MCF 10A (cell line): ENCODE data around the gene ADAP1. TPM values are rescaled to one million over a fixed set of nuclear protein-coding genes. Genes with fewer than 3 reads are reported as not detected.

ENCODE experiments used
- BruUV-seq: library from RNA; stranded (reverse); fragments of 400-500 nt; replicated peaks from 2 replicates; lab custom pipeline; 2021; lab: Mats Ljungman, UMichigan
- CTCF ChIA-PET: fragments of 300-600 bp; sonication (Branson Sonifier 250); formaldehyde crosslinking; extraction: SDS; loops from one replicate; lab custom pipeline; 2021; ENCODE audit warnings: antibody characterized with exemption, inconsistent platforms; lab: Yijun Ruan, JAX
- POLR2A ChIA-PET: fragments of 300-600, 350-650 bp; sonication (Branson Sonifier 250); formaldehyde crosslinking; extraction: SDS; loops from one replicate; lab custom pipeline; 2020; ENCODE audit warnings: antibody characterized with exemption, inconsistent platforms; lab: Yijun Ruan, JAX
- DNase-seq: peaks from one replicate; pipeline ENCODE4 v3.0.0-alpha.2; 2018; ENCODE audit not compliant: unreplicated experiment
- H3K27ac Mint-ChIP-seq: one replicate; pipeline ENCODE4 v1.8.0; 2022; ENCODE audit warnings: mild to moderate bottlenecking, low read depth, mixed read lengths; ENCODE audit not compliant: unreplicated experiment
- H3K27me3 Mint-ChIP-seq: one replicate; pipeline ENCODE4 v1.8.0; 2022; ENCODE audit warnings: mixed read lengths; ENCODE audit not compliant: insufficient read depth, unreplicated experiment
- H3K36me3 Mint-ChIP-seq: one replicate; pipeline ENCODE4 v1.8.0; 2022; ENCODE audit warnings: mild to moderate bottlenecking, moderate library complexity, mixed read lengths; ENCODE audit not compliant: insufficient read depth, unreplicated experiment
- H3K4me1 Mint-ChIP-seq: one replicate; pipeline ENCODE4 v1.8.0; 2022; ENCODE audit warnings: mixed read lengths; ENCODE audit not compliant: insufficient read depth, unreplicated experiment
- H3K4me3 Mint-ChIP-seq: one replicate; pipeline ENCODE4 v1.8.0; 2022; ENCODE audit warnings: mild to moderate bottlenecking, moderate library complexity, mixed read lengths; ENCODE audit not compliant: unreplicated experiment
- H3K9me3 Mint-ChIP-seq: one replicate; pipeline ENCODE4 v1.8.0; 2022; ENCODE audit warnings: mixed read lengths; ENCODE audit not compliant: unreplicated experiment
- CTCF ChIP-seq: fragments of 200-600 bp; IDR thresholded peaks from one replicate; pipeline ENCODE4 v1.8.0; 2022; ENCODE audit warnings: antibody characterized with exemption, mild to moderate bottlenecking; ENCODE audit not compliant: unreplicated experiment
- intact Hi-C: fragments of 100-400 bp; cut with micrococcal nuclease; formaldehyde crosslinking; loops from 2 replicates; pipeline ENCODE4 v1.14.1; 2022
- total RNA-seq: library from RNA; stranded (reverse); gene quantifications from 2 replicates; pipeline ENCODE4 v1.2.3, GENCODE V29; 2022

Gene ADAP1
- total RNA-seq, 1 experiment from 2014 or later = 7.0 TPM

GRCh38 chr7:888081-889024 is 66.1 kb downstream of the ADAP1 start:
- CTCF ChIA-PET = no interaction called here
- H3K4me3 Mint-ChIP-seq = no peak overlapping the region
- H3K36me3 Mint-ChIP-seq = peaks cover 49% of the 10 kb centered on the region
- no peaks in the 10 kb centered on the region for H3K9me3 Mint-ChIP-seq
- POLR2A ChIA-PET = no interaction called here
- intact Hi-C loops = no loop called here
- H3K27me3 Mint-ChIP-seq = no peaks in the 10 kb centered on the region
- no peak for TF ChIP-seq CTCF
- no TSS peak for BruUV-seq
- DNase-seq = no peak
- no peak overlapping the region for H3K27ac Mint-ChIP-seq
- H3K4me1 Mint-ChIP-seq = peaks cover 6% of the 10 kb centered on the region

GRCh38 chr7:887488-887820 is 67.0 kb downstream of the ADAP1 start:
- intact Hi-C loops = no loop called here
- H3K27me3 Mint-ChIP-seq = no peaks in the 10 kb centered on the region
- no peak overlapping the region for H3K27ac Mint-ChIP-seq
- peaks cover 3% of the 10 kb centered on the region for H3K4me1 Mint-ChIP-seq
- POLR2A ChIA-PET = no interaction called here
- TF ChIP-seq CTCF = no peak
- H3K4me3 Mint-ChIP-seq = no peak overlapping the region
- CTCF ChIA-PET = interaction anchor here (0.9 kb wide), 1 partner anchor 135 kb away, joined by 3 read pairs; no protein-coding TSS in a partner anchor
- H3K36me3 Mint-ChIP-seq = peaks cover 46% of the 10 kb centered on the region
- DNase-seq = no peak
- no peaks in the 10 kb centered on the region for H3K9me3 Mint-ChIP-seq
- no TSS peak for BruUV-seq

- no peak for DNase-seq
- ChIA-PET CTCF (interaction anchor here (0.9 kb wide), 1 partner anchor 136 kb away, joined by 3 read pairs; no protein-coding TSS in a partner anchor), POLR2A (no interaction called here)
- Mint-ChIP-seq H3K9me3 (no peaks in the 10 kb centered on the region), H3K27ac (no peak overlapping the region), H3K36me3 (peaks cover 42% of the 10 kb centered on the region), H3K4me3 (no peak overlapping the region), H3K4me1 (no peaks in the 10 kb centered on the region), H3K27me3 (no peaks in the 10 kb centered on the region)
- BruUV-seq = no TSS peak
- intact Hi-C loops = no loop called here
- no peak for TF ChIP-seq CTCF
These were observed 67.6 kb downstream of the ADAP1 start for GRCh38 chr7:886626-887487.
